22Rv1 (cell line): ENCODE data around the gene NR1H3.

Experiments used
- ZFX ChIP-seq: fragments of 450-650 bp; IDR thresholded peaks from 2 replicates; pipeline ENCODE4 v1.6.1; 2017; ENCODE audit warnings: antibody characterized with exemption, borderline replicate concordance
- TF ChIP-seq, protein P1 (sequence below): fragments of 450-650 bp; IDR thresholded peaks from 2 replicates; pipeline ENCODE4 v1.5.1; 2017; ENCODE audit warnings: mild to moderate bottlenecking

- TF ChIP-seq, protein P1, sequence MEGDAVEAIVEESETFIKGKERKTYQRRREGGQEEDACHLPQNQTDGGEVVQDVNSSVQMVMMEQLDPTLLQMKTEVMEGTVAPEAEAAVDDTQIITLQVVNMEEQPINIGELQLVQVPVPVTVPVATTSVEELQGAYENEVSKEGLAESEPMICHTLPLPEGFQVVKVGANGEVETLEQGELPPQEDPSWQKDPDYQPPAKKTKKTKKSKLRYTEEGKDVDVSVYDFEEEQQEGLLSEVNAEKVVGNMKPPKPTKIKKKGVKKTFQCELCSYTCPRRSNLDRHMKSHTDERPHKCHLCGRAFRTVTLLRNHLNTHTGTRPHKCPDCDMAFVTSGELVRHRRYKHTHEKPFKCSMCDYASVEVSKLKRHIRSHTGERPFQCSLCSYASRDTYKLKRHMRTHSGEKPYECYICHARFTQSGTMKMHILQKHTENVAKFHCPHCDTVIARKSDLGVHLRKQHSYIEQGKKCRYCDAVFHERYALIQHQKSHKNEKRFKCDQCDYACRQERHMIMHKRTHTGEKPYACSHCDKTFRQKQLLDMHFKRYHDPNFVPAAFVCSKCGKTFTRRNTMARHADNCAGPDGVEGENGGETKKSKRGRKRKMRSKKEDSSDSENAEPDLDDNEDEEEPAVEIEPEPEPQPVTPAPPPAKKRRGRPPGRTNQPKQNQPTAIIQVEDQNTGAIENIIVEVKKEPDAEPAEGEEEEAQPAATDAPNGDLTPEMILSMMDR = no peak
- no peak for TF ChIP-seq ZFX
Measured at GRCh38 chr11:47248304-47248663, 9.5 kb upstream of the NR1H3 start.
